Midbrain (tissue), 1 donor: ENCODE results near the gene MAP1S.
"Not testable (repeated sequence)": the region's sequence is repeated elsewhere in the genome, so short reads cannot be mapped to it uniquely, and the experiment has no call there.

Experiments
- DNase-seq: peaks from one replicate; lab custom pipeline; 2025; lab: John Stamatoyannopoulos, UW

MAP1S gene

GRCh38 chr19:17765069-17765618 lies 45.9 kb downstream of the MAP1S start:
- DNase-seq: peak; percentile 23

GRCh38 chr19:17766543-17767131 lies 47.4 kb downstream of the MAP1S start:
- peak; percentile 56 for DNase-seq

- DNase-seq: peak; percentile 17
These were observed 48.3 kb downstream of the MAP1S start for GRCh38 chr19:17767559-17767958.

- no peak for DNase-seq
These were observed 51.3 kb downstream of the MAP1S start for GRCh38 chr19:17770613-17771012.

- DNase-seq: no peak
These were observed 52.9 kb downstream of the MAP1S start for GRCh38 chr19:17772172-17772571.

GRCh38 chr19:17775245-17775927 lies 56.1 kb downstream of the MAP1S start:
- DNase-seq: no peak

GRCh38 chr19:17775991-17776803 lies 56.9 kb downstream of the MAP1S start:
- DNase-seq: no peak

- not testable (repeated sequence) for DNase-seq
These were observed 58.6 kb downstream of the MAP1S start for GRCh38 chr19:17777840-17778239.

GRCh38 chr19:17778251-17778967 lies 59.1 kb downstream of the MAP1S start:
- no peak for DNase-seq

GRCh38 chr19:17778968-17779929 lies 60.0 kb downstream of the MAP1S start:
- DNase-seq: peak; percentile 18

GRCh38 chr19:17780781-17781180 lies 61.5 kb downstream of the MAP1S start:
- no peak for DNase-seq

- DNase-seq: not testable (repeated sequence)
These were observed 64.4 kb downstream of the MAP1S start for GRCh38 chr19:17783721-17784120.
